ENCODE results near the gene MOK.

MOK gene

GRCh38 chr14:102225936-102226335 is 79.0 kb downstream of the MOK start:
- no peak for TF ChIP-seq CTCF (conservative IDR thresholded peaks at IDR 0.05)
- no peak overlapping the region for H3K27ac ChIP-seq

- no peak overlapping the region for H3K27ac ChIP-seq
- no peak for TF ChIP-seq CTCF (conservative IDR thresholded peaks at IDR 0.05)
These were observed 79.6 kb downstream of the MOK start for GRCh38 chr14:102225386-102225785.

- TF ChIP-seq CTCF (conservative IDR thresholded peaks at IDR 0.05), result no peak
- no peak overlapping the region for H3K27ac ChIP-seq
These were observed 81.3 kb downstream of the MOK start for GRCh38 chr14:102223682-102224081.

GRCh38 chr14:102222751-102223150 is 82.2 kb downstream of the MOK start:
- no peak overlapping the region for H3K27ac ChIP-seq
- no peak for TF ChIP-seq CTCF (conservative IDR thresholded peaks at IDR 0.05)

GRCh38 chr14:102222009-102222575 is 82.9 kb downstream of the MOK start:
- H3K27ac ChIP-seq, result no peak overlapping the region
- no peak for TF ChIP-seq CTCF (conservative IDR thresholded peaks at IDR 0.05)

- TF ChIP-seq CTCF (conservative IDR thresholded peaks at IDR 0.05), result no peak
- no peak overlapping the region for H3K27ac ChIP-seq
These were observed 83.9 kb downstream of the MOK start for GRCh38 chr14:102221026-102221425.

GRCh38 chr14:102220031-102220430 is 84.9 kb downstream of the MOK start:
- no peak for TF ChIP-seq CTCF (conservative IDR thresholded peaks at IDR 0.05)
- H3K27ac ChIP-seq, result no peak overlapping the region
